Stimulated activated CD4-positive, alpha-beta T cell treated with anti-CD3 and anti-CD28 coated beads, TNF-alpha, amount 100 ng/mL, for 1 hour (primary cell): ENCODE results near the gene ARAP1.

Experiments used
- DNase-seq, 3 donors: peaks; one replicate each; pipeline ENCODE4 v3.0.0-alpha.2; 2020; ENCODE audit warnings: low read depth in 3 of 3, low spot score in 1 of 3

Gene ARAP1

DNA sequence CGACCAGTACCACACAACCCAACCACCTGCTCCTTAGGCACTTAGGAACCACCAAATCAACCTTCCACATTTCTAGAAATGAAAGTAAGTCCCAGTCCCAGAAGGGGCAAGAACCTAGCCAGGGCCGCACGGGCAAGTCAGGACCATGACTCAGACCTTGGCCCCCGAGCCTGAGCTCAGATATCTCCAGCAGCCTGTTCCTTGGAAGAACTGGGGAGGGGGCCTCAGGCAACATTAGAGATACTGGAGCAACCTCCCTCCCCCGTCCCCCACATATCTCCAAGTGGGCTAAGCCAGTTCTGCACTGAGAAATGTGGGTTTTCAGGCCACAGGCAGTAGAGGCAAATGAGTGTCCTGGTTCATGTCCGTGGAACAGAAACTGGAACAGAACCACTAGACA is 7.7 kb downstream of the ARAP1 start:
- no peak for DNase-seq

- DNase-seq, result no peak
These were observed 8.6 kb downstream of the ARAP1 start for GRCh38 chr11:72743321-72744221.

DNA sequence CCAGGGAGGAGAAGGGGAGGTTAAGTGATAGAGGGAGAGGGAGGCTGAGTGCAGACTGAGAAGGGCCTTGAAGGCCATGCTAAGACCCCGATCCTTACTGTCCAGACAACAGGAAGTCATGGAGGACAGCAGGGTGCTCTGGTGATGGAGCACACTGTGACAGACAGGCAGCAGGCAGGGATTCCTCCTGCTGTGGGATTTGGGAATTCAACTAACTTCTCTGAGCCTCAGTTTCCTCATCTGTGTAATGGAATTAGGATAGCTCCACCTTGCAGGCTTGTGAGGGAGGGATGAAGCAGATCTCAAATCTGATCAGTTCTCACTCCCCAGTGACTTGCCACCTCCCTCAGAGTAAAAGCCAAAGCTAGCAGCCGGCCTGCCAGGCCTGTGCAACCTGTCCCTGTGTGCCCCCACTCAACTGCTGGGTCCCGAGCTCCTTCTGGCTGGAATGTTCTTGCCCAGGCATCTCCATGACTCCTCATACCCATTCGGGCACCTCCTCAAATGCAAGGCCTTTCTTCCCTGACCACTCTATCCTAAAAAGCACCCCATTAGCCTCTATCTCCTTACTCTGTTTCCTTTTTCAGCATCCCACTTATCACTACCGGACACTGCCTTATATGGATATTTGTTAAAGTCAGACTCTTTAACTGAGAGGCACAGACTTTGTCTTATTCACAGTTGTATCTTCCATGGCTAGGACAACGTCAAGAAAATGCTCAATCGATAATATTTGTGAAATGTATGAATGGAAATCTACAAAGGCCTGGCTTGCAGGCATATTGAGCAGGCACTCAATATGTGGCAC is 9.5 kb downstream of the ARAP1 start:
- no peak for DNase-seq

DNA sequence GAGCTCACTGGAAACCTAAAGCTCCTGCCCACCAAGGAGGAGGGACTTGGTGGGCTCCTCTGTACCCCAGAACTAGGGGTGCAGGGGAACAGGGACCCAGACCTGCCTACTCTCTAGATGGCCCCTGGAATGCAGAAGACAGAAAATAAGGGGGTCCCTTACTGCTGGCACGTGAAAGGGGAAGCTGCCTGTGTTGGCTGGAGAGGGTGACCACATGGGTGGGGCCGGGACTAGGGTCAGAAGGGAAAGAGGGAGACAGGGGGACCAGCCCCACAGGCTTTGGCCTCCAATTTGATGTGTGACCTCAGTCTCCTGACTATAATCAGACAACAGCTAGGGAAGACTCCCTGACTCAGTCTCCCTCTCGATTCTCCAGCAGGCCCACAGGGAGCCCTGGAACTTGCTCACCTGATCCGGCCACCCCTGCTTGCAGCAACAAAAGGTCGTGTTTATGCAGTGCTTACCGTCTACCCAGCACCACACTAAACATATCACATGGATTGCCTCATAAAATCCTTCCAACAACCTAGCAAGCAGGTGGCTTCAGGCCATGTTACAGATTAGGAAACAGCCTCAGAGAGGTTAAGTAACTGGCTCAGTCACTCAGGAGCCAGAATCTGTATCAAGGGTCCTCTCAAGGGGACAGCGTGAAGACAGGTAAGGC is 10.2 kb downstream of the ARAP1 start:
- no peak for DNase-seq

GRCh38 chr11:72741429-72741833 is 10.8 kb downstream of the ARAP1 start:
- no peak for DNase-seq

DNA sequence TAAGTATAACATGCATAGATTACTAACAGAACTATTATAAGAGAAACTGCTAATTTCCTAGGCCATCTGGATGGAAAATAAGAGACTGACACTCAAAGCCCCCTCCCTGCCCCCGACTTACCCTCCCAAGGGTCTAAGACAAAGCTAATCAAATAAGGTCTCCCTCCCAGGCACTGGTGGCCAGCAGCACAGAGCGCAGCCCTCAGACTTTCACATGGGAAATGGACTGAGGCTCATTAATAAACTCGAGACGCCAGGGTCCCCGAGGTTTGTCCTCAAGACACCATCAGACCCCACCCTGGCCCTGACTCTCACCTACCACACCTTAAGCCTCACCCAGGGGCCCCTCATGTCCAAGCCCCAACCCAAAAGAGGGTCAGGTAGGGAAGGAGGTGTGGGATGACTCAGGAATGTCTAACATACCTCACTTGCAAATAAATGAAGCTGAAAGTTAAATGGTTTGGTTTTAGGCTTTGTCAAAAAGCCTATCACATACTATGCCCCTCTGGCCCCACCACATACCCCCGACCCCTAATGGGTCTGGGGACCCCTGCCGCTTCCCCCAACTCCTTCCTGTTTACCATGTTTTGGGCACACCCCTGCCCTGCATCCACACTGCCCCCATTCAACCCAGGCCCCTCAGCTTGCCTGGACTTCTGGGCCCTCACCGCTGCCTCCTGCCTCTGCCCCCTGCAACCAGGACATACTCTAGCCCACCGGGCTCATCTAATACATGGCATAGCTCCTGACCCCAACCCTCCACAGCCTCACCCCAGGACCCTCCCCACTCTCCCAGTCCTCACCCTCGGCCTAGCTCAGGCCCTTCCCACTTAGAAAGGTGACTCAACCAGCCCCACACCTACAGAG is 11.4 kb downstream of the ARAP1 start:
- DNase-seq, result no peak

DNA sequence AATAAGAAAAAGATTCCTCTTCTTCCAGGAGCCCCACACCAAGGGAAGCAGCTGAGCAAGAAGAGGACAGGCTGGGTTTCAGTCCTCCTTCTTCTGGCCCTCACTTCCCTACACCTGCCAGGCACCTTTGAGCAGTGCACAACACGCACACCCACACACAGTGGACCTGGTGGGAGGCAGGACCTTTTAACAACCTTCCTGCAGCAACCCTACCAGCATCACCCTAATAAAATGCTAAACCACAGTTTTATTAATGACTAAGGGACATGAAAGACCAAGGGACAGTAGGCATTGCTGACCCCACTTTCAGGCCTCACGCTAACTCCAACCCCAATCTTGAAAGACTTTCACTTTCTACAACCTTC is 12.2 kb downstream of the ARAP1 start:
- DNase-seq, result no peak

DNA sequence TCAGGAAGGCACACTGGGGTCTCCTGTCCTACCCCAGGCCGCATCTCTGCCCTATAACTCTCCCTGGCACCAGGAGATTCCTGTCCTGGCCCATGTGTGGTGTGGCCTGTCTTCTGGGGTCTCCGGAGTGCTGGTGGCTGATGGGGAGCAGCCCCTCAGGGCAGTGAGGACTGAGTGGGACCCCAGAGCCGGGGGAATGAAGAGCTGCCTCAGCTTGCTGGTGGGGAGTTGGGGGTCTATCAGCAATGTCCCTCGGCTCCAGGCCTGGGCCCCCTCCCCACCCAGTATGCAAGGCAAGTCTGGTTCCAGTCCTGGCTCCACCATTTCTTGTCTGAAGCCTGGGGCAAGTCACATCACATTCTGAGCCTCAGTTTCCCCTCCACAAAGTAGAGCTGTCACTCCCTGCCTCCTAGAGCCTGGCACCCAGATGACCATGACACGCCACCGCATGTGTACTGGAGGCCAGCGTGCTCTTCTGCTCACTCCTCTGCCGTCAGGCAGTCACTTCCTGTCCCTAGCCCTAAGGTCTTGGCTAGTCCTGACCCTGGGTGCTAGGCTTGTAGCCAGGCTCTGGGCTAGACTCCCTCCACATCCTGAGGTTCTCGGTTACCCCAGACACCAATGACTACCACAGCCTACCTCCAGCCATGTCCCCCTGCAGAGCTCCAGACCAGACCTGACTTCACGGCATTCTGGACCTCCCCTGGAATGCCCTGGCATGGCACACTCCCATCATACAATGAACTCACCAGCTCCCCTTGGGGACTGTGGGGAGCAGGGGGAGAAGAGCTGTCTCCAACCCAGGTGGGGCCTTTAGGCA is 12.8 kb downstream of the ARAP1 start:
- DNase-seq, result no peak

- no peak for DNase-seq
These were observed 13.7 kb downstream of the ARAP1 start for GRCh38 chr11:72738199-72739141.

DNA sequence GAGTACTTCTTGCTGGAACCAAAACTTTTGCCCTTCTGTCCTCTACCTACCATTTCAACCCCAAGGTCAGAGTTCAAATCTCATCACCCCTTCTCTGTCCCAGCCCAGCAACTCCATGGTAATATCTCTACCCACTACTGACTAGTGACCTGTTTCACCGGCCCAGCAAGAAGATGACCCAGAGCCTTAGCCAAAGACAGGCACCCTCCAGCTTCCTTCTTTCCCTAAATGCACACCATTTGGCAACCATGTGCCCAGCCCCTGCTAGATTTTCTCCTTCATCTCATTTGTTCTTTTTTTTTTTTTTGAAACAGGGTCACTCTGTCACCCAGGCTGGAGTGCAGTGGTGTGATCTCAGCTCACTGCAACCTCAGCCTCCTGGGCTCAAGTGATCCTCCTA is 14.9 kb downstream of the ARAP1 start:
- no peak for DNase-seq

DNA sequence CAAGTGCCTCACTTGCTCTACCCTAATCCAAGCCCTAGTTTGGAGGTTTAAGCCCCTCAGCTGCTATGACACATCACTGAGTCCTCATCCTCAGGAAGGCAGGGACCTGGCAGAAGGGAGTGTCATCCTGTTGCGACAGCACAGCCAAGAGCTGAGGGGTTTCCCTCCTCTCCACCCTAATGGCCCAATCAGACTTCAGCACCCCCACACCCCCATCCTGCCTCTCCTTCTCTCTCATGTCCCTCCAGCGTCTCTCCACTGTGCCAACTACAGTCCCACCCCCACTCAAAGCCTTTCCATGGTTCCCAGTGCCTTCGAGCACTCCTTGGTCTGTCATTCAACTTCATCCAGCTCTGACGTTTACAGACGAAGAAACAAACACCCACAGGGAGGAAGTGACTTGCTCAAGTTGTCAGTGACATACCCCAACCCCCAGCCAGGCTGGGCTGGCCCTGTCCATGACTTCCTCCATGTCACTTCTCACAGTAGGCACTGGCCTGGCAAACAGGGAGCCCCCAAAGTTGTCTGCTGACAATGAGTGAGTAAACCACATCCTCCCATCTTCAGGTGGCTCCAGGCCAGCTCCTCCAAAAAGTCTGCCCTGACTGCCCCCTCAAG is 15.6 kb downstream of the ARAP1 start:
- DNase-seq, result peak; percentile 15 to 35 (median 27)

DNA sequence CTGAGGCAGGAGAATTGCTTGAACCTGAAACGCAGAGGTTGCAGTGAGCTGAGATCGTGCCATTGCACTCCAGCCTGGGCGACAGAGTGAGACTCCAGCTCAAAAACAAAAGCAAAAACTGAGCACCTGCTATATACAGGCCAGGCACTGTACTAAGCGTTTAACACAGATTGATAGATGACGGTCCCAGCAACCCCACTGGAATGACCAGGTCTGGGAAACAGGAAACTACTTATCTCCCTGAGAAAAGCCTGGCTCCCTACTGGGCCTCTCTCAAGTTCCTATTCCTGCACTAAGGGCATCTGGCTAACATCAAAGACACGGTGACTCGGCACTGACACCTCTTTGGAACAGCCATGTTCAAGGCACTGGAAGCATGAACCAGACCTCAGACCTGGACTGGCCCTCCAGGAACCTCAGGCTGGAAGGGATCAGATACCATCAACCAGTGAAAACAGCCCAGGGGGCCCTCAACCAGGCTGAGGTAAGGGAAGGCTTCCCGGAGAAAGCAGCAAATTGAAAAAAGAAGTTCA is 16.6 kb downstream of the ARAP1 start:
- no peak for DNase-seq

GRCh38 chr11:72732329-72732728 is 19.9 kb downstream of the ARAP1 start:
- no peak for DNase-seq

GRCh38 chr11:72730737-72731136 is 21.5 kb downstream of the ARAP1 start:
- no peak for DNase-seq

DNA sequence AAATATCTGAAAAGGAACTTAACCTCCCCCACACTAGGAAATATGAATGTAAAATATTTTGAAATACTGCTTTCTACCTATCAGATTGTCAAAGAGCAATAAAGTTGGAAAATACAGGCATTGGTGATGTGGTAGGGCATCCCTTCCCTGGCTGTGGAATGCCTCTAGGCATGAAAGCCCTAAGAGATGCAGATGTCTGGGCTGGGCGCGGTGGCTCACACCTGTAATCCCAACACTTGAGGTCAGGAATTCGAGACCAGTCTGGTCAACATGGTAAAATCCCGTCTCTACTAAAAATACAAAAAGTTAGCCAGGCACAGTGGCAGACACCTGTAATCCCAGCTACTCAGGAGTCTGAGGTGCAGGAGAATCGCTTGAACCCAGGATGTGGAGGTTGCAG is 22.0 kb downstream of the ARAP1 start:
- DNase-seq, result no peak

DNA sequence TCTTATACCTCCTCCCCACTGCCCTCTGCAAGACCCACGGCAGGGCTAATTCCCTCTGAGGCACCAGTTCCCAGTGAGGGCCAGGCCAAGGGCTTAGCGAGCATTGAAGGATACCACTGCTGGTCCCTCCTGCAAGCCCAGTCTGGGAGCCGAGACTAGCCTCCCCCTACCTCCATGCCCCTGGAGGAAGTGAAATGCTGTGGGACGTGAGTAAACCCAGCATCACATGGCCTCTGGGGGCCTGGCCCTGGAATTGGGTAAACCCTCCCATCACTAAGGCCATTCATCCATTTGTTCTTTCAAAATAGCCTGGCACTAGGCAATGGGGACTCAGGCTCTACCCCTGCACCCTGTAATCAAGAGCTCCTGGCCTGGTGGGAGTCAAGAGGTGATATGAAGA is 24.7 kb downstream of the ARAP1 start:
- no peak for DNase-seq

DNA sequence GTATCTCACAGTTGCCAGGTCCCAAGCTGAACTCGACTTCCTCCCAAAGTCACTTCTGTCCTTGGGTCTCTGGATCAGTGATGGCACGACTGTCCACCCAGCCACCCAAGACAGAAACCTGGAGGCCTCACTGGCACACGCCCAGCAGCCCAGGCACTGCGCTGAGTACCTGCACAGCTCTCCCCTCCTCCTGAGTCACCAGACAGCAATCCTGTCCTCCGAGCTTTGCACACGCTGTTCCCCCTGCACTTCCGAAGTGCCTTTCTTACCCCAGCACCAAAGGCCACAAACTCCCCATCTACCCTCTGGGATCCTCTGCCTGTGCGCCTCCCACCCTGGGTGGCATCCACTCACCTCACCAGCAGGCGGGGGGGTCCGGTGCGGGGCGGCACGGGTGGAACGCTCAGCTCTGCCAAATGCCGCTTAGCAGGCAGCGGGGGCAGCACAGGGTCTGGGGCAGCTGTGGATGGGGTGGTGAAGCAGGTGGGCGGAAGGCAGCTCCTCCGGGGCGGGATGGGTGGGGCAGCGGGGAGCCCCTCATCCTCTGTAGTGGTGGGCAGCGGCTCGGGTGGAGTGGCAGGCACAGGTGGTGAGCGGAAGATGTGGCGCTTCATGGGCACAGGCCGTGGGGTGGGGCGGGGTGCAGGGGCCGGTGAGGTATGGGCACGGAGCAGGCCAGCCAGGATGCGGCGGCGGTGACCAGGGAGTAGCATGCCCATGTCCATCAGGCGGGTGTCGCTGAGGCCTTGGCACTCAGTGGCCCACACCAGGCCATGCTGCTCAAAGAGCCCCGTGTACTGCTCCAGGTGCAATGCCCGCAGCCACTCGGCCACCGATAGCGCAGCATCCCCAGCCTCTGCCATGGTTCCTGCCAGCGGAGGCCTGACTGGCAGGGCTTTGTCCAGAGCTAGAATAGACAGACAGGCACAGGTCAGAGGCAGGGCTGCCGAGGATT is 25.7 kb downstream of the ARAP1 start:
- no peak for DNase-seq
